Brain microvascular endothelial cell (primary cell): ENCODE results near the gene ANKRD66.
A peak's percentile ranks its signal among the peaks of the same experiment; 100 is the strongest.

Source experiments
- DNase-seq: peaks from one replicate; pipeline ENCODE4 v3.0.0-alpha.2; 2020
- H3K27ac ChIP-seq: fragments of 250-450 bp; sonication (Bioruptor Pico); 2 replicates; pipeline ENCODE4 v1.5.1; 2020; ENCODE audit warnings: mild to moderate bottlenecking, moderate library complexity
- H3K27me3 ChIP-seq: fragments of 250-450 bp; sonication (Bioruptor Pico); replicated peaks from 2 replicates; pipeline ENCODE4 v1.5.1; 2020; ENCODE audit warnings: mild to moderate bottlenecking
- H3K36me3 ChIP-seq: fragments of 250-450 bp; sonication (Bioruptor Pico); replicated peaks from 2 replicates; pipeline ENCODE4 v1.5.1; 2020; ENCODE audit warnings: mild to moderate bottlenecking
- H3K4me3 ChIP-seq: 2 replicates; pipeline ENCODE4 v1.5.1; 2011; ENCODE audit warnings: low read depth, mild to moderate bottlenecking, control low read depth, low read length, moderate library complexity
- in situ Hi-C: cut with HindIII; loops from 2 replicates; pipeline ENCODE4 v1.10.0; 2017; ENCODE audit warnings: low sequenced_read_pairs, low pct_ligation_motif_present
- TF ChIP-seq, protein P1 (sequence below): IDR thresholded peaks from 2 replicates; pipeline ENCODE4 v1.5.1; 2011; ENCODE audit warnings: low read depth, mild to moderate bottlenecking, moderate library complexity, low read length, control low read depth, inconsistent platforms; ENCODE audit errors: missing control alignments

Gene ANKRD66

DNA sequence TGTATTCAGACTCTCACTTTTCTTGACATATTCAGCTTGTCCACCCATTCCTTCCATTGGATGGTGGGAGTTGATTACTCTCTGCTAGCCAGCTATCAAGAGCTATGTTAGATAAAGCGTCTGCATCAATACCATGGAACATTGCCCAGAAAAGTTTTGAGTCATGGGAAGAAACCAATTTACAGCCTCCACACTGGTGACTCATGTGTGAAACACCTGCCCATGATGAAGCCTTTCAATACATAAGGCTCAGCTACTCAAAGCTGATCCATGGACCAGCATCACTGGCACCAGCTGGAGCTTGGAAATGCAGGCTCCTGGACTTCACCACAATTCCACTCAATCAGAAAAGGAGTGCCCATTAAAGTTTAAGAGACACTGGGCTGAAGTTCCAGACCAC, 27.6 kb upstream of the ANKRD66 start:
- no peak overlapping the region for H3K27ac ChIP-seq
- in situ Hi-C loops = no loop called here
- H3K27me3 ChIP-seq = no peaks in the 10 kb centered on the region
- H3K36me3 ChIP-seq = no peaks in the 10 kb centered on the region
- peak; percentile 61 for DNase-seq
- no peak overlapping the region for H3K4me3 ChIP-seq
- TF ChIP-seq, protein P1, sequence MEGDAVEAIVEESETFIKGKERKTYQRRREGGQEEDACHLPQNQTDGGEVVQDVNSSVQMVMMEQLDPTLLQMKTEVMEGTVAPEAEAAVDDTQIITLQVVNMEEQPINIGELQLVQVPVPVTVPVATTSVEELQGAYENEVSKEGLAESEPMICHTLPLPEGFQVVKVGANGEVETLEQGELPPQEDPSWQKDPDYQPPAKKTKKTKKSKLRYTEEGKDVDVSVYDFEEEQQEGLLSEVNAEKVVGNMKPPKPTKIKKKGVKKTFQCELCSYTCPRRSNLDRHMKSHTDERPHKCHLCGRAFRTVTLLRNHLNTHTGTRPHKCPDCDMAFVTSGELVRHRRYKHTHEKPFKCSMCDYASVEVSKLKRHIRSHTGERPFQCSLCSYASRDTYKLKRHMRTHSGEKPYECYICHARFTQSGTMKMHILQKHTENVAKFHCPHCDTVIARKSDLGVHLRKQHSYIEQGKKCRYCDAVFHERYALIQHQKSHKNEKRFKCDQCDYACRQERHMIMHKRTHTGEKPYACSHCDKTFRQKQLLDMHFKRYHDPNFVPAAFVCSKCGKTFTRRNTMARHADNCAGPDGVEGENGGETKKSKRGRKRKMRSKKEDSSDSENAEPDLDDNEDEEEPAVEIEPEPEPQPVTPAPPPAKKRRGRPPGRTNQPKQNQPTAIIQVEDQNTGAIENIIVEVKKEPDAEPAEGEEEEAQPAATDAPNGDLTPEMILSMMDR = no peak

DNA sequence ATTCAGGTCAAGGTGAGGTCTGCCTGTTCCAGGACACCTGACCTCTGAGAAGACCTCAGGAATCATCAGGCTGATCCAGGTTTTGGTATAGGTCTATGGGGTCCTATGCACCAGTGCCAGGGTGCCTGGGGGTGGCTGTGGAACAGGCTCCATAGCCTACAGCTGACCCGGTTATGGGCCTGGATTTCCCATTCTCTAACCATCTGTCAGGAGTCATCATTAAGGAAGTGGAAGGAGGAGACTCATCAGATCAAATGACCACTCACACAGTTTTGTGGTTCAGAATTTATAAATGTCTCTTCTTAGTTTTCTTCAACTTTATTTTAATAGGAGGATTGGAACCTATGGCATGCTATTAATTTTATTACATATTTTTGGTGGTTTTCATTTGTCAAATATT, 26.3 kb upstream of the ANKRD66 start:
- Histone ChIP-seq H3K36me3 (no peaks in the 10 kb centered on the region), H3K4me3 (no peak overlapping the region), H3K27ac (no peak overlapping the region), H3K27me3 (no peaks in the 10 kb centered on the region)
- no peak for DNase-seq
- in situ Hi-C loops = no loop called here
- TF ChIP-seq, protein P1 = no peak

DNA sequence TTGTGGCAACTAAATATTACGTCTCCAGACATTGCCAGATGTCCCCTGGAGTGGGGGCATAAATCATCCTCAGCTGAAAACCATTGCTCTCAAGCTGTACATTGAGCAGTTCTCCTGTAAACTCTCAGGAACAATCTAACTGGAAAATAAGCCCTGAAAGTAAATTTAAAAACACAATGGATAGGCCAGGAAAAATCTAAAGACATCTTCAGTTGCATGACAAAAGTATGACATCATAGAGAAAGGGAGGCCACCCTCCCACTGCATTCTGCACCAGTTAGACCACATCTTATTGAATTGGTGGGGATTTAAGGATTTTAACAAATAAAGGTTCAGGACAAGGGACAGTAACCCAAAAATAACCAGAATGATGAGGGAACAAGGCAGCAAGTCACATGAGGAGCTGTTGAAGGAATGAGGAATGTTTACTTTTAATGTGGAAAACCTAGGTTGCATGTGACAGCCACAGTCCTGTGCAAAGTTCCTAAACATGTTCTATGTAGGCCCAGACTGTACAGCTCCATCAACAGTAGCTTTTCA, 16.9 kb upstream of the ANKRD66 start:
- Histone ChIP-seq H3K36me3 (no peaks in the 10 kb centered on the region), H3K27me3 (peaks cover 12% of the 10 kb centered on the region), H3K4me3 (no peak overlapping the region), H3K27ac (no peak overlapping the region)
- TF ChIP-seq, protein P1 = no peak
- DNase-seq = no peak
- in situ Hi-C loops = no loop called here

DNA sequence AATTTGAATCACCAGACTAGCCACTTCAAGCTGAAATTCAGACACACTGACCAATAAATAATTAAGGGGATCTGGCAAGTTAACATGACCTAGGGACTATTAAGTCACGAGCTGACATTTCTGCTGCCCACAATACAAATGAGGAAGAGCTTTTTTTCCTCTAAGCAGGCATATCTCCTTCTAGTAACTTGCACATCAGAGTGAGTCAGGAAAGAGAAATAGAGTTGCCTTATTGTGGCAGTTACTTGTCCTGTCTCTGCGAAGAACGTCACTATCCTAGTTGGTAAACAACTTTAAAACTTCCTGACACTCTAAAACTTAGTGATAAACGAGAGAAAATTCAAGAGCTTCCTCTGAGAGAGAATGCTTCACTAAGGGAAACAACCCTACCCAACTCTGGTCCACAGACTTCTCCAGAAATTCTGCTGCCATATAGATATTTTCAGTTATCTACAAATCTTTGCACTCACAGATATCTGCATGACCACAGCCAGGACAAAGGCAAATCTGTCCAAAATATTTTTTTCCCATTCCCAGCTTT, 15.7 kb upstream of the ANKRD66 start:
- Histone ChIP-seq H3K27ac (no peak overlapping the region), H3K27me3 (peaks cover 22% of the 10 kb centered on the region), H3K4me3 (no peak overlapping the region), H3K36me3 (no peaks in the 10 kb centered on the region)
- TF ChIP-seq, protein P1 = no peak
- in situ Hi-C loops = no loop called here
- no peak for DNase-seq

DNA sequence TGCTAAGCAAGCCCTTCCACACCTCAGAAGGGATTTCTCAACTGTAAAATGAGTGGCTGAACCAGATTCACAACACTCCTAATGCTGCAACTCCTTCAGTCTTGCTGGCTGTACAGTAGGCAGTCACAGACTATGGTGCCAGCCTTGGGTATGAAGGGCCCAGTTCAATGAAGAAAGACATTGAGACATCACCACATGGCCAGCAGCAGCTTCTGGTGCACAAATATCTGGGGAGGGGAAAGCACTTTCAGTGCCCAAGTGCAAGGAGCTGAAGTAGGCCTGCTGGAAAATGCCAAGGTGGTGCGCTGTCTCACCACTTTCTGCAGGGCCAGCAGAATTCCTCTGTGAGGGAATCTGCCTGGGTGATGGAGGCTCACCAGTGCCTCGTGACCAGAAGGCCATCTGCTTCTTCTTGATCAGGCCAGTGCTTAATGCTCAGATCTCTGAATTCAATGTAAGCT, 13.4 kb upstream of the ANKRD66 start:
- Histone ChIP-seq H3K36me3 (no peaks in the 10 kb centered on the region), H3K27ac (no peak overlapping the region), H3K27me3 (peaks cover 29% of the 10 kb centered on the region), H3K4me3 (no peak overlapping the region)
- in situ Hi-C loops = no loop called here
- DNase-seq = no peak
- TF ChIP-seq, protein P1 = no peak
